Heart left ventricle (tissue), 13 donors: ENCODE measurements around the gene FOXQ1.

ENCODE experiments used
- CTCF ChIP-seq, 12 donors: fragments of 200-600 bp; sonication (generic) in 4 of 12; IDR thresholded peaks; one replicate each; pipeline versions ENCODE4 v1.5.0 to v1.8.0; 2018 to 2022; ENCODE audit warnings: antibody characterized with exemption in 12 of 12, mild to moderate bottlenecking in 5 of 12
- POLR2A ChIP-seq, 2 donors: fragments of 450-650 bp; IDR thresholded peaks; one replicate each; pipeline ENCODE4 v1.6.1; 2017; ENCODE audit warnings: antibody characterized with exemption in 2 of 2, mild to moderate bottlenecking in 2 of 2, moderate library complexity in 2 of 2
- donor health status: ischemic (EF 13 %, LVEDD 7.1; RV severe dilation, severe dysfunction).
- donor health status: DM: no; HTN: yes; CAD: no.
- donor health status: DM: no; HTN: no; CAD: no.
- donor health status: ischemic (EF 25% LVEDD 6.9; RV normal size, moderate dysfunction).
- donor health status: ischemic (EF 25% LVEDD 5.7; RV mildly dilated, moderate dysfunction).
- donor health status: ischemic (EF 35%, LVEDD 5.7; RV mildly dilated, moderate dysfunction).
- donor health status: nonischemic (EF 11% LVEDD 7.7; RV severe dilation, severe dysfunction).
- donor health status: DM: yes; HTN: yes; CAD: no.
- donor health status: PGD.
- donor health status: ischemic (EF 29% LVEDD 5.4; RV normal size, mild dysfunction).
- donor health status: nonischemic (EF 23%, LVEDD 6.1; RV moderate dilation, normal function).

- TF ChIP-seq CTCF (IDR thresholded peaks at IDR 0.05) (no peak), POLR2A (IDR thresholded peaks at IDR 0.05) (no peak)
Measured at GRCh38 chr6:1311400-1312202, at the start of gene FOXQ1.
